Measurements from ENCODE around the gene RASGRP4.
A peak's percentile ranks its signal among the peaks of the same experiment; 100 is the strongest.
"Not testable (repeated sequence)": the region's sequence is repeated elsewhere in the genome, so short reads cannot be mapped to it uniquely, and the experiment has no call there.

RASGRP4 gene

DNA sequence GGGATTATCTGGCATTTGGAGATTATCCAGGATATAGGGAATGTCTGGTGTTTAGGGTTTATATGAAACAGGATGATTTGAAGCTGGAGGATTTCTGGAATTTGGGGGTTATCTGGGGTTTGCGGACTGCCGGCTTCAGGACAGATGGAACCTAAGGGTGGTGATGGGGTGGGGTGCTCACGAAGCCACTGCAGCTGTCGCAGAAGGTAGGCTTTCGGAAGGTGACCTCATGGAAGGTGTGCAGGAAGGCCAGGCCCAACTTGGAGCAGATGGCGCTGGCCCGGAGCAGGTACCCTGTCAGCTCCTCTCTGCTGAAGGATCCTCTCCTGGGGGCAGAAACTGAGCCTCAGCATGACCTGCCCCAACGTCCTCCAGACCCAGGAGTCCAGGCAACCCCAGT lies 13.5 kb downstream of the RASGRP4 start:
- DNase-seq, result no peak

- not testable (repeated sequence) for DNase-seq
These were observed 14.1 kb downstream of the RASGRP4 start for GRCh38 chr19:38411898-38412297.

- DNase-seq, result no peak
These were observed 14.8 kb downstream of the RASGRP4 start for GRCh38 chr19:38411041-38411712.

DNA sequence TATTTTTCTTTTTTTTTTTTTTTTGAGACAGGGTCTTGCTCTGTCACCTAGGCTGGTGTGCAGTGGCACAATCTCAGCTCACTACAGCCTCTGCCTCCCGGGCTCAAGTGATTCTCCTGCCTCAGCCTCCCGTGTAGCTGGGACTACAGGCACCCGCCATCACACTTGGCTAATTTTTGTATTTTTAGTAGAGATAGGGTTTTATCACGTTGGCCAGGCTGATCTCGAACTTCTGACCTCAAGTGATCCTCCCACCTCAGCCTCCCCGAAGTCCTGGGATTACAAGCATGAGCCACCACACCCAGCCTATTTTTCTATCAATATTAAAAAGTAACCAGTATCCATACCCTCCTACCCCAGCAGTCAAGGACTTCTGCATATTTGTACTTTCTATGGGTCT lies 15.6 kb downstream of the RASGRP4 start:
- DNase-seq, result not testable (repeated sequence)

DNA sequence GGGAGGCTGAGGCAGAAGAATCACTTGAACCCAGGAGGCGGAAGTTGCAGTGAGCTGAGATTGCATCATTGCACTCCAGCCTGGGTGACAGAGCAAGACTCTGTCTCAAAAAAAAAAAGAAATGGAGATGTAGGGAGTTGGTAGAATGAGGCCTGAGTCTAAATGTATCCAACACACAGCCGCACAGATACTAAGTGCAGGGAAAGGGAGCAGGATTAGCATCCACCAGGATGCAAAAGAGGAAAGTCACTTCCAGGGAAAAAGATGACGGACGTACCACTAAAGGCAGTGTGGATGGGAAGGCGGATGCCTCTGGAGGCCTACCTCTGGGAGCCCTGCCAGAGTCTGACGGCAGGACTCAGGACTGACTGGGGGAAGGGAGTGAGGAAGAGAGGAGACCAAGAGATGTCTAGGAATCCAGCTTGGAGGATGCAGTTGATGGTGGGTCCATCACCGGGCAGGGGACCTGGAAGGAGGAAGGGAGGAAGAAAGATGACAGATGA lies 16.3 kb downstream of the RASGRP4 start:
- no peak for DNase-seq

DNA sequence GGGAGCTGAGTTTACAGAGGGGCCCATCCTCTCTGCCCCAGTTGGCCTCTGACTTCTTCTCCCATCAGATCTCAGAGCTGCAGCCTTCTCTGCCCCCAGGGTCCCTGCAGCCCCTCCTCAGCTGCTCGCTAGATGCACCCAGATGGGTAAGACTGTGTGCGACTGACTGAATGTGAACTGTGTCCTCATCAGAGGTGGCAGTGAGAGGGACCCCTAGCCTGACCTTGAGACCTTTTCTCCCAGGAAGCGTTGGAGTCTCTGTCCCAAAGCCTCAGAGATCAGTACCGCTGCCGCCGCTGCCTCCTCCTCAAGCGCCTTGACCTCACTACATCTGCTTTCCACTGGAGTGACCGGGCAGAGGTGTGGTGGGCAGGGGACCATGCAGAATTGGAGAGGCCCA lies 20.7 kb downstream of the RASGRP4 start:
- no peak for DNase-seq

- no peak for DNase-seq
These were observed 21.2 kb downstream of the RASGRP4 start for GRCh38 chr19:38404858-38405257.

- DNase-seq, result peak; percentile 97
These were observed 22.9 kb downstream of the RASGRP4 start, which contains the start of gene FAM98C for GRCh38 chr19:38402967-38403674. Gene FAM98C (plus strand): TSS chr19:38403093. CDS start chr19:38403154, 61 bp downstream.

DNA sequence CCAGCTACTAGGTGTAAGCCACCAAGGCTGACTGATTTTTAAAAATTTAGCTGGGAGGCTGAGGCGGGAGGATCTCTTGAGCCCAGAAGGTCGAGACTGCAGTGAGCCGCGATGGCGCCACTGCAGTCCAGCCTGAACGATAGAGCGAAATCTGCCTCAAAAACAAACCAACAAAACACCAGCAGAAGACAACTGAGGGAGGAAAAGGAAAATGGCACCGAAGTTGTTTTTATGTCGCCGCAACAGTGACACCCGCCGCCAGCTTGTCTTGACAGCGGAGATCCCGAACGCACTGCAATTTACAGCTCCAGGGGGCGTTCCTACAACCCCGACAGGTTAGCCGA lies 23.4 kb downstream of the RASGRP4 start:
- no peak for DNase-seq

DNA sequence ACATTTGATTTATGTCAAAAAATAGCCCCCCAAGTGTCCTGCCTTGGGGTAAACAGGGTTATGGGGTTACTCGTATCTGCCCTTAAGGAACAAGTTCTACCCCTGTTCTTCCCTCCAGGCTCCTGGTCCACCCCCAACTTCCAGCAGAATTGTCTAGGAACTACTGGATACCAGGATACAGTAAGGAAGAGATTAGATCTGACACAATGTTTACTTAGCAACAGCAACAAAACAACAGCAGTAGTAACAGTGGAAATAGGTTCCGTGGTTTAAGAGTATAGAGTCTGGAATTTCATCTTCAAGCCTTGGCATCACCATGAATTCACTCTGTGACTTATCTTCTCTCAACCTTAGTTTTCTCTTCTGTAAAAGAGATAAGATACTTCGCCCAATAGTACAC lies 24.9 kb downstream of the RASGRP4 start:
- DNase-seq, result no peak

DNA sequence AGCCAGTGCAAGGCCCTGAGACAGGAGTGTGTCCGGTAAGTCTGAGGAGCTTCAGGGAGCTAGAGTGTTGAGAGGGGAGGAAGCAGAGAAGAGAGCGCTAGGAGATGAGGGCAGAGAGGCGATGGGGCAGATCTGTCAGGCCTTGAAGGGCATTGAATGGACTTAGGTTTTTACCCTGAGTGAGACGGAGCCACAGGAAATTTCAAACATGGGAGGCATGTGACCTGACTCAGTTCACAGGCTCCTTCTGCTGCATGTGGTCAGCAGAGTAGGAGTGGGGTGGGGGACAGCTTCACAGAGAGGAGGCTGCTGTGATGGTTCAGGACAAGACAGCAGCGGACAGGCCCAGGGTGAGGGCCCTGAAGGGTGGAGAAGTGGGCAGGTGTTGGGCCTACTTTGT lies 25.7 kb downstream of the RASGRP4 start:
- no peak for DNase-seq

DNA sequence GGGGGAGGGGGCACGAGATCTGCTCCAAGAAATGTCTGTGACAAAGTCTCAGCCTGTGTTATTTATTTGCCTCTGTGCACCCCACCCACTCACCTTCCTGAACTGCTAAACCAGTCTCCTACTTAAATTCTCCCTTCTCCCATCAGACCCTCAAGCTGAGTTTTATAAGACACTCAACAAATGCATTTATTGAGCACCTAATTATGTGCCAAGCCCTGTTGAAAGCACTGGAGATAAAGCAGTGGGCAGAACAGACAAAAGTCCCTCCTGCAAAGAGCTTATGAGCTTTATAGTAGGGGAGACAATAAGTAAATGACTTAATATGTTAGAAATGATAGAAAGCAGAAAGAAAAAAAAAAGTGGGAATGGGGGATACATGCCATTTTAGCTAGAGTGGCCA lies 26.5 kb downstream of the RASGRP4 start:
- no peak for DNase-seq

DNA sequence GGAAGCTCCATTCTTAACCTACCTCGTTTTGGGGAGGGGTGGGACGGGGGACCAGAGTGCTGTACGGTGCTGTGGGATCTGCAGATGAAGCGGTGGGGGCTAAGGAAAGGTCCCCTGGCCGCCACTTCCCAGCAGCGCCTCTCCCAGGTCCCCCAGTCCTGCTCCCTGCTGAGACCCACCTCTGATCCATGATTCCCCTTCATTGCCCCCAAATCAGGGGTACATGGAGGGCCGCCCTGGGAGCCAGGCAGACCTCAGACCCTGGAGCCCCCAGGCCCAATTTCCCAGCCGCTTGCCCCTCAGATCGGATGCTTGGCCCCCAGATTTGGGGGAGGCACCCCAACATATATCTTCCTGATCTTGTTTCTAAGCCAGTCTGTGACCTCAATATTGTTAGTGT lies 26.9 kb downstream of the RASGRP4 start:
- DNase-seq, result no peak

- peak; percentile 60 for DNase-seq
These were observed 30.5 kb downstream of the RASGRP4 start for GRCh38 chr19:38395381-38396114.

GRCh38 chr19:38394488-38394887 lies 31.5 kb downstream of the RASGRP4 start:
- peak; percentile 88 for DNase-seq

DNA sequence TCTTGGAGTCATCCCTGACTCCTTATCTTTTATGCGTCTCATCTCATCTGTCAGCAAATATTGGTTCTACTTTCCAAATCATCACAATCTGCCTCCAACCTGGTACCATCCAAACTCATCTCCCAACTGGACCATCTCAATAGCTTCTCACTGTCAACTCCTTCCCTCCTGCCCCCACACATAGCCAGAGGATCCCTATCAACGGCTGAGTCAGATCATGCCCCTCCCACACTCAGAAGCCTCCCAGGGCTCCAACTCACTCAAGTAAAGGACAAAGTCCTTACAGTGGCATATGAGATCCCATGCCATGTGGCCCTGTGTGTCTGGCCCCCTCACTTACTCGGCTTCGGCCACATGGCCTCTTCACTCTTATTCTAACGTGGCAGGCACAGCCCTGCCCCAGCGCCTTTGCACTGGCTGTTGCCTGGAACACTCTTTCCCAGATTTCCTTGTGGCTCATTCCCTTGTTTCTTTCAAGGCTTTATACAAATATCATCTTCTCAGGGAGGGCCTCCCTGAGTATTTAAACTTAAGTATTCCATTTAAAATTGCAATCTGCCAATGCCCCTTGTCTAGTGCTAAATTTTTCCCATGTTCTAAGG lies 33.2 kb downstream of the RASGRP4 start:
- DNase-seq, result no peak

- DNase-seq, result no peak
These were observed 34.0 kb downstream of the RASGRP4 start for GRCh38 chr19:38391911-38392464.

DNA sequence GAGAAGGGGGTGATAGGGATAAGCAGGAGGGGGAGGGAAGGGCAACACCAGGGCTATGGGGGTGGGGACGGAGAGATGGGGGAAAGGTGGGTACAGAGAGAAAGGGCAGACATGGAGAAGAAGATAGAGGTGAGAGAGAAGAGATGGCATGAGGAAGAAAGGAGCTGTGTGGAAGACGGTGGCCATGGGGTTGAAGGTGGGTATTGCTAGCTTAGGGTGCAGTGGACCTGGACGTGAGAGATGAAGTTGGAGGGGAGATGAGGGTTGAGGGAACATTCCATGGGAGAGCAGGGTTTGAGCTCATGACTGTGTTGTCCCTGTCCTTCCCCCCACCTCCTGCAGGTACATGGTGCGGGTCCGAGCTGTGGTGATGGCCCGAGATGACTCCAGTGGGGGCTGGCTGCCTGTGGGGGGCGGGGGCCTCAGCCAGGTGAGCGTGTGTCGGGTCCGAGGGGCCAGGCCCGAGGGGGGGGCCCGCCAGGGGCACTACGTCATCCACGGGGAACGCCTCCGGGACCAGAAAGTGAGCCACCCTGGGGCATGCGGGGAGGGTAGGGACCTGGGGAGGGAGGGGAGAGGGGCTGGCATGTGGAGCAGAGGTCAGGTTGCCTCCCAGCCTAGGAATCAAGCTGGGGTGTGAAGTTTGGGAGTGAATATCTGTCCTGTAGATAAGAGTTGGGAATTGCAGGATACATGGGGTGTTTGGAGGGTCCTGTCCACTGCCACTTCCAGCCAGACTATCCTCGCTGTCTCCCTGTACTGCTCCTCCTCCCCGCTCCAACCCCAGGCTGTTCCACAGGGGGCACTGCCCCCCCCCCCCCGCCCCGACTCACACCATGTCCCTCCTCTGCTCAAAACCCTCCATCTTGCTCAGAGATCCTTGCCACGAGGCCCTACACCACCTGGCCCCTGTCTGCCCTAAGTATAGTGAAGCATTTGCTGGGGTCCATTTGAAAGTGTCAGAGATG lies 35.8 kb downstream of the RASGRP4 start:
- no peak for DNase-seq

DNA sequence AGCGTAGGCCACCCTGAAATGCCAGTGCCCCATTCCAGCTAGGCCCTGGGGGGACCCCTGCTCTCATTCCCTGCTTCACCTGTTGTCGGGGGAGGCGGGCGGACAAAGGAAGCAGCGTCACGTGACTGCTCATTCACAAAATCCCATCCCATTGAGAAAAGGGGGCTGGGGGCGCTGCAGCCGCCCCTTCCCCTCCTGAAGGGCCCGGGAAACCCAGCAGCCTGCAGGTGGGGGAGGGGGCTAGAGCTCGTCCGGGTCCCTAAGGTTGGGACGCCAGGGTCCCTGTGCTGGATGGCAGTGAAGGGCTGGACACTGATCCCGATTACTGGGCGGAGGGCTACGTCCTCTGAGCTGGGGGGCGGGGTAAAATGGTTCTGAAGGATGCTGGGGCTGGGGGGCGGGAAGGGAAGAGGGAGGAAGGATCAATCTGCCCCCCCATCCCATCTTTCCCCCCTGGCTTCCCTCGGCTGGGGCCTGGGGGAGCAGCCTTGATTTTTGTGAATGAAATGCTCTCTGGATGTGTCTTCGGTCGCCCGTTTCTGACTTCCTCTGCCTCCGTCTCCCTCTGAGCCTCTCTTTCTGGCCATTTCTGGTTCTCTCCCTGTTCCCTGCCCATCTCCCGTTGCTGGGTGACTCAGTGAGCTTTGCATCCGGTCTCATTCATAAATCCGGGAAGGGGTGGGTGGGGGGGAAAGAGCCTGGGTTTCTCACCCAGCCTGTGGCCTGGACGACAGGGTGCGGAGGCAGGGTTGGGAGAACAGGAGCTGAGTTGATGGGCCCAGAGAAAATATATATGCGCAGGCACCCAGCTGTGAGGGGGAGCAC lies 36.7 kb downstream of the RASGRP4 start:
- no peak for DNase-seq

DNA sequence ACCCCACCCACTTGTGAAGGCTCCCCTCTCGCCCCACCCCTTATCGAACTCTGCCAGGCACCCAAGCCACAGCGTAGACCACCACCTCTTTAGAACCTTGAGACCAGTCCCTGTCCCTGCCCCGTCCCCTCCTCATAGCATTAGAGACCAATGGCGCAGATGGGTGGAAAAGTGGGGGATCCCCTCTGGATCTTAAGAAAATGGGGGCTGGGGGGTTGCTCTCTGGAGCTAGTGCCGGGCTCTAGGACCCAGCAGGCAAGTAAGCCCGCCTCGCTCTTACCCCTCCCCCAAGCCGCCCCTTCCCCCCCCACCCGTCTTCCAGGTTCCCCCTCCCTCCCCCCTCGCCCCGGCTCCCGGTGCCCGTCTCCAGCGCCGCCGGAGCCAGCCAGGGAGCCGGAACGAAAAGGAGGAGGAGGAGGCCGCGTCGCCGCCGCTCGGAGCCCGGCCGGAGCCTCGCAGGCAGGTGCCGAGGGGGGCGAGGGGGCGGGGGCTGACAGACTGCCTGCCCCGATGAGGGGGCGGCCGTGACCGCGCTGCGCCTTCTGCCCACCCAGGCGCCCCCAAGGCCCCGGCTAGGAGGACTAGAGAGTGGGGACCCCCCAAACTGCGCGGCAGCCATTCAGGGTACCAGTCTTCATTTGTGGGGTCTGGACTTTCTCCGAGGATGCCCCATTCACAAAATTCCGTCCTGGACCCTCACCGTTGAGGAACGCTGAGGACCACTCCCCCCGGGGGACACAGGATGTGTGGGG lies 37.5 kb downstream of the RASGRP4 start, which contains the start of gene SPRED3:
Gene SPRED3 (plus strand): TSS at position 349 of the 752 bp plus-strand sequence. CDS start 1,606 bp downstream, outside the sequence.
- no peak for DNase-seq

Measured in activated CD4-positive, alpha-beta T cell treated with anti-CD3 and anti-CD28 coated beads for 48 hours (primary cell).